AG10803 (cell line): ENCODE data around the gene LRRC46.

ENCODE experiments used
- DNase-seq: peaks from one replicate; pipeline ENCODE4 v3.0.0; 2010; ENCODE audit warnings: low read depth
- H3K4me3 ChIP-seq: 2 replicates; pipeline ENCODE4 v1.5.1; 2011; ENCODE audit warnings: mild to moderate bottlenecking, low read length, control low read depth
- CTCF ChIP-seq: conservative IDR thresholded peaks from 2 replicates; pipeline ENCODE4 v1.5.1; 2011; ENCODE audit warnings: mild to moderate bottlenecking, low read length, control low read depth, inconsistent platforms

The LRRC46 gene

GRCh38 chr17:47821031-47821423, 10.4 kb upstream of the LRRC46 start:
- DNase-seq = no peak
- H3K4me3 ChIP-seq = peak overlapping the region; percentile 77
- no peak for TF ChIP-seq CTCF

- DNase-seq = peak; percentile 74
- H3K4me3 ChIP-seq = peak within 1 kb of the TSS; percentile 77
- 0 out of 2 replicates have a peak, but pooled peaks have one; percentile 2 for TF ChIP-seq CTCF
Measured at GRCh38 chr17:47821424-47822391, 9.8 kb upstream of the LRRC46 start, which contains the start of gene OSBPL7. Gene OSBPL7 (minus strand): TSS chr17:47821794. CDS start chr17:47820278, 1,516 bp downstream.

- no peak for TF ChIP-seq CTCF
- H3K4me3 ChIP-seq = no peak overlapping the region
- DNase-seq = no peak
Measured at GRCh38 chr17:47822785-47823184, 8.7 kb upstream of the LRRC46 start.

- no peak for TF ChIP-seq CTCF
- no peak overlapping the region for H3K4me3 ChIP-seq
- DNase-seq = no peak
Measured at GRCh38 chr17:47823519-47823918, 8.0 kb upstream of the LRRC46 start.

- H3K4me3 ChIP-seq = no peak overlapping the region
- no peak for DNase-seq
- no peak for TF ChIP-seq CTCF
Measured at GRCh38 chr17:47829870-47830269, 1.6 kb upstream of the LRRC46 start.

- no peak for TF ChIP-seq CTCF
- no peak for DNase-seq
Measured at GRCh38 chr17:47830396-47831002, 971 bp upstream of the LRRC46 start.

More at GRCh38 chr17:47830396-47831002, 971 bp upstream of the LRRC46 start:
- H3K4me3 ChIP-seq = peak overlapping the region; percentile 98
